KOPT-K1 (cell line): ENCODE results near the gene ABCA10.

Source experiments
- H3K27ac ChIP-seq: fragments of 200-600 bp; sonication (generic); 2 replicates; pipeline ENCODE4 v1.5.1; 2016; ENCODE audit warnings: antibody characterized with exemption, mild to moderate bottlenecking, low read depth, low read length; ENCODE audit not compliant: poor library complexity, severe bottlenecking
- H3K36me3 ChIP-seq: fragments of 200-600 bp; sonication (generic); 2 replicates; pipeline ENCODE4 v1.5.1; 2017; ENCODE audit warnings: antibody characterized with exemption, mild to moderate bottlenecking, low read length, moderate library complexity; ENCODE audit not compliant: insufficient read depth
- H3K9me3 ChIP-seq: fragments of 200-600 bp; sonication (generic); 2 replicates; pipeline ENCODE4 v1.5.1; 2017; ENCODE audit warnings: antibody characterized with exemption, low read length, mild to moderate bottlenecking; ENCODE audit not compliant: insufficient read depth, poor library complexity, severe bottlenecking

ABCA10 gene

GRCh38 chr17:69239611-69240600 lies 11.3 kb upstream of the ABCA10 start:
- H3K9me3 ChIP-seq: no peaks in the 10 kb centered on the region
- no peak overlapping the region for H3K27ac ChIP-seq
- no peaks in the 10 kb centered on the region for H3K36me3 ChIP-seq

GRCh38 chr17:69236946-69237345 lies 8.3 kb upstream of the ABCA10 start:
- no peak overlapping the region for H3K27ac ChIP-seq
- H3K36me3 ChIP-seq: no peaks in the 10 kb centered on the region
- no peaks in the 10 kb centered on the region for H3K9me3 ChIP-seq

GRCh38 chr17:69236464-69236863 lies 7.8 kb upstream of the ABCA10 start:
- no peak overlapping the region for H3K27ac ChIP-seq
- no peaks in the 10 kb centered on the region for H3K36me3 ChIP-seq
- no peaks in the 10 kb centered on the region for H3K9me3 ChIP-seq

- Histone ChIP-seq H3K9me3 (no peaks in the 10 kb centered on the region), H3K27ac (no peak overlapping the region), H3K36me3 (no peaks in the 10 kb centered on the region)
These were observed 6.9 kb upstream of the ABCA10 start for GRCh38 chr17:69235338-69236058.

- no peak overlapping the region for H3K27ac ChIP-seq
- H3K9me3 ChIP-seq: no peaks in the 10 kb centered on the region
- no peaks in the 10 kb centered on the region for H3K36me3 ChIP-seq
These were observed 4.0 kb upstream of the ABCA10 start for GRCh38 chr17:69232650-69233049.

- Histone ChIP-seq H3K36me3 (no peaks in the 10 kb centered on the region), H3K27ac (no peak overlapping the region), H3K9me3 (no peaks in the 10 kb centered on the region)
These were observed 2.9 kb upstream of the ABCA10 start for GRCh38 chr17:69231521-69231920.

- H3K27ac ChIP-seq: no peak overlapping the region
- no peaks in the 10 kb centered on the region for H3K36me3 ChIP-seq
- H3K9me3 ChIP-seq: no peaks in the 10 kb centered on the region
These were observed 2.3 kb upstream of the ABCA10 start for GRCh38 chr17:69230939-69231338.

- Histone ChIP-seq H3K9me3 (no peaks in the 10 kb centered on the region), H3K36me3 (no peaks in the 10 kb centered on the region), H3K27ac (no peak overlapping the region)
These were observed 606 bp downstream of the ABCA10 start for GRCh38 chr17:69228018-69228417.

GRCh38 chr17:69227541-69227940 lies 1.1 kb downstream of the ABCA10 start:
- no peaks in the 10 kb centered on the region for H3K36me3 ChIP-seq
- no peak overlapping the region for H3K27ac ChIP-seq
- no peaks in the 10 kb centered on the region for H3K9me3 ChIP-seq

GRCh38 chr17:69223809-69224208 lies 4.8 kb downstream of the ABCA10 start:
- no peaks in the 10 kb centered on the region for H3K9me3 ChIP-seq
- no peak overlapping the region for H3K27ac ChIP-seq
- H3K36me3 ChIP-seq: no peaks in the 10 kb centered on the region

GRCh38 chr17:69222707-69223258 lies 5.8 kb downstream of the ABCA10 start:
- Histone ChIP-seq H3K36me3 (no peaks in the 10 kb centered on the region), H3K27ac (no peak overlapping the region), H3K9me3 (no peaks in the 10 kb centered on the region)

GRCh38 chr17:69220098-69220497 lies 8.5 kb downstream of the ABCA10 start:
- Histone ChIP-seq H3K36me3 (no peaks in the 10 kb centered on the region), H3K27ac (no peak overlapping the region), H3K9me3 (no peaks in the 10 kb centered on the region)

- Histone ChIP-seq H3K36me3 (no peaks in the 10 kb centered on the region), H3K9me3 (no peaks in the 10 kb centered on the region), H3K27ac (no peak overlapping the region)
These were observed 9.6 kb downstream of the ABCA10 start for GRCh38 chr17:69218986-69219385.

GRCh38 chr17:69213059-69213813 lies 15.4 kb downstream of the ABCA10 start:
- Histone ChIP-seq H3K36me3 (no peaks in the 10 kb centered on the region), H3K27ac (no peak overlapping the region), H3K9me3 (no peaks in the 10 kb centered on the region)

- Histone ChIP-seq H3K36me3 (no peaks in the 10 kb centered on the region), H3K27ac (no peak overlapping the region), H3K9me3 (no peaks in the 10 kb centered on the region)
These were observed 20.0 kb downstream of the ABCA10 start for GRCh38 chr17:69208640-69209039.
